Measurements from ENCODE around the gene LENEP. TPM values are rescaled to one million over a fixed set of nuclear protein-coding genes. Genes with fewer than 3 reads are reported as not detected.

Gene LENEP
- total and polyA plus RNA-seq, 2 of the 8 experiments (the other 6 are each of a cell fraction or from before 2014, with no cell fraction given), result 1.3 TPM; not detected in 1

- no peak for FAIRE-seq
- Histone ChIP-seq H3K36me3 (ENCODE audit: control insufficient read depth in 2 of 4, insufficient read depth in 4 of 4, low read length in 3 of 4) (no peaks in the 10 kb centered on the region), H3K56ac (replicated peaks; ENCODE audit: insufficient read length, low read depth, low read length) (no peak overlapping the region)
Measured at GRCh38 chr1:155038602-155039307, 45.4 kb downstream of the LENEP start.

More at GRCh38 chr1:155038602-155039307, 45.4 kb downstream of the LENEP start:
- Histone ChIP-seq H3K4ac (replicated peaks; ENCODE audit: insufficient read length, low read depth, low read length) (no peak overlapping the region), H3K9ac (replicated peaks in 1 of 4; ENCODE audit: extremely low read depth in 1 of 4, low read depth in 3 of 4, low read length in 3 of 4) (no peak overlapping the region), H3K4me2 (ENCODE audit: insufficient read depth in 1 of 2, low read depth in 2 of 2, low read length in 2 of 2) (no peak overlapping the region), H2BK15ac (ENCODE audit: low read length) (peak overlapping the region; percentile 63; the same call in 1 of the 2 replicates), H2AK5ac (ENCODE audit: low read depth, low read length) (no peak overlapping the region), H4K8ac (ENCODE audit: extremely low read depth, insufficient read depth, low read length) (no peak overlapping the region), H3K4me3 (ENCODE audit: extremely low read depth in 1 of 4, insufficient read depth in 2 of 4, low read depth in 3 of 4, low read length in 4 of 4) (no peak overlapping the region), H4K20me1 (replicated peaks in 1 of 2; ENCODE audit: control insufficient read depth in 1 of 2, insufficient read depth in 2 of 2, low read length in 2 of 2) (no peaks in the 10 kb centered on the region), H2BK120ac (replicated peaks; ENCODE audit: low read depth, low read length) (no peak overlapping the region), H3K23ac (ENCODE audit: insufficient read length) (no peak overlapping the region), H2BK20ac (ENCODE audit: low read length) (no peak overlapping the region), H3K27ac (ENCODE audit: low read depth, low read length) (no peak overlapping the region), H4K5ac (ENCODE audit: insufficient read length, low read depth, low read length) (no peak overlapping the region), H3K79me2 (ENCODE audit: control insufficient read depth in 1 of 2, insufficient read depth in 2 of 2, low read length in 2 of 2) (no peaks in the 10 kb centered on the region), H3K9me3 (ENCODE audit: insufficient read depth in 2 of 2, low read depth in 1 of 2, low read length in 1 of 2) (no peaks in the 10 kb centered on the region), H3K27me3 (replicated peaks in 1 of 4; ENCODE audit: control insufficient read depth in 3 of 4, extremely low read depth in 1 of 4, insufficient read depth in 3 of 4, low read length in 3 of 4) (peaks cover 0 to 2% (median 0%) of the 10 kb centered on the region in 4 experiments; a peak in 3 of 7 replicates), H2AFZ (ENCODE audit: low read length) (no peak overlapping the region), H3K4me1 (replicated peaks in 1 of 4; ENCODE audit: control insufficient read depth in 3 of 4, insufficient read depth in 4 of 4, low read length in 3 of 4) (no peaks in the 10 kb centered on the region), H3K23me2 (ENCODE audit: low read depth, low read length) (no peaks in the 10 kb centered on the region), H3K18ac (ENCODE audit: extremely low read depth, low read length) (no peak overlapping the region), H3K14ac (ENCODE audit: insufficient read length) (no peak overlapping the region), H3K79me1 (ENCODE audit: low read depth, low read length) (no peaks in the 10 kb centered on the region; the same call in 1 of the 2 replicates), H2BK5ac (ENCODE audit: low read depth, low read length) (no peak overlapping the region), H2BK12ac (ENCODE audit: low read depth, low read length) (no peak overlapping the region), H4K91ac (replicated peaks; ENCODE audit: insufficient read length, low read length) (no peak overlapping the region)
- WGBS, 2 experiments (ENCODE audit: extremely low coverage in 1 of 2, insufficient coverage in 1 of 2, insufficient read length in 1 of 2, insufficient replicate concordance in 2 of 2, low coverage in 1 of 2, low lambda C conversion rate in 2 of 2, missing lambda C conversion rate in 1 of 2), result 73% methylated on average over 8 of the region's 8 CpGs; no CpG with 5 or more reads in 1 of the 2 experiments
- DNase-seq (ENCODE audit: low read depth in 1 of 2, low spot score in 2 of 2), result no peak
- CTCF ChIA-PET (ENCODE audit: partially characterized antibody), result interaction anchor here (1.3 to 32.4 kb wide), 7 partner anchors 24 to 53 kb away, joined by 3 to 907 read pairs (median 11); partner anchors contain the start of genes ADAM15, EFNA3, EFNA4 and LENEP
- POLR2A ChIA-PET (ENCODE audit: partially characterized antibody), result interaction anchor here (0.8 to 8.8 kb wide), 4 partner anchors 12 to 44 kb away, joined by 3 to 60 read pairs (median 4); partner anchors contain the start of gene ADAM15
- TF ChIP-seq CBX8 (IDR thresholded peaks at IDR 0.05; ENCODE audit: borderline replicate concordance, low read depth, low read length), result no peak
- TF ChIP-seq BACH1 (IDR thresholded peaks at IDR 0.05; ENCODE audit: low read length), result no peak
- TF ChIP-seq POLR2A (IDR thresholded peaks at IDR 0.05; ENCODE audit: control extremely low read depth in 1 of 2, low read depth in 2 of 2, low read length in 2 of 2), result no peak
